Nephron progenitor cell (in vitro differentiated cells): ENCODE measurements around the gene ATF5.

Source experiments
- DNase-seq: peaks from one replicate; pipeline ENCODE4 v3.0.0; 2021
- H3K27ac Mint-ChIP-seq: 2 replicates; pipeline ENCODE4 v1.8.0; 2021; ENCODE audit warnings: mild to moderate bottlenecking, moderate library complexity, mixed read lengths
- H3K27me3 Mint-ChIP-seq: 2 replicates; pipeline ENCODE4 v1.8.0; 2021; ENCODE audit warnings: mild to moderate bottlenecking, low read depth, mixed read lengths; ENCODE audit not compliant: poor library complexity
- H3K36me3 Mint-ChIP-seq: 2 replicates; pipeline ENCODE4 v1.8.0; 2021; ENCODE audit warnings: low read depth, mixed read lengths
- H3K4me1 Mint-ChIP-seq: 2 replicates; pipeline ENCODE4 v1.8.0; 2021; ENCODE audit warnings: mixed read lengths
- H3K4me3 Mint-ChIP-seq: 2 replicates; pipeline ENCODE4 v1.8.0; 2021; ENCODE audit warnings: mild to moderate bottlenecking, moderate library complexity, mixed read lengths
- H3K9me3 Mint-ChIP-seq: 2 replicates; pipeline ENCODE4 v1.8.0; 2021; ENCODE audit warnings: mild to moderate bottlenecking, moderate library complexity, mixed read lengths
- CTCF ChIP-seq: fragments of 200-600 bp; sonication (generic); IDR thresholded peaks from 2 replicates; pipeline ENCODE4 v1.5.0; 2021; ENCODE audit warnings: antibody characterized with exemption

The ATF5 gene

DNA sequence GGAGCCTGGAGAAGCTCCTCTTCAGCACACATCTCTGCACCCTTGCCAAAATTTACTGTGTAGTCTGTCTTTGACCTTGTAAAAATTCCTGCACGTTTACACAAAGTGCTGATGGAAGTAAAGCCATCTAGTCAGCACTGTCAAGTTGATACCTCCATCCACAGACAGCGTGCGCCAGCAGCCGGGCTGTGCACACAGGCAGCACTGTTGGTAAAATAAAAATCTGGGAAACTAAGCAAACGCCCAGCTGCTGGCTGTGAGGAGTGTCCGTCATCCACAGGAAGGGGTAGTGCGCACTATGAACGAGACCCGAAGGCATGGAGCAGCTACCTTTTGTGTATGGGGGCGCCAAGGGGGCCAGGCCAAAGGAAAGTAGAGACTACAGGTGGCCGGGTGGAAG lies 49.3 kb downstream of the ATF5 start:
- no peak for TF ChIP-seq CTCF
- DNase-seq = no peak
- Mint-ChIP-seq H3K4me1 (peaks cover 16% of the 10 kb centered on the region), H3K27me3 (peaks cover 3% of the 10 kb centered on the region), H3K4me3 (no peak overlapping the region), H3K36me3 (peaks cover 19% of the 10 kb centered on the region), H3K9me3 (no peaks in the 10 kb centered on the region), H3K27ac (no peak overlapping the region)

DNA sequence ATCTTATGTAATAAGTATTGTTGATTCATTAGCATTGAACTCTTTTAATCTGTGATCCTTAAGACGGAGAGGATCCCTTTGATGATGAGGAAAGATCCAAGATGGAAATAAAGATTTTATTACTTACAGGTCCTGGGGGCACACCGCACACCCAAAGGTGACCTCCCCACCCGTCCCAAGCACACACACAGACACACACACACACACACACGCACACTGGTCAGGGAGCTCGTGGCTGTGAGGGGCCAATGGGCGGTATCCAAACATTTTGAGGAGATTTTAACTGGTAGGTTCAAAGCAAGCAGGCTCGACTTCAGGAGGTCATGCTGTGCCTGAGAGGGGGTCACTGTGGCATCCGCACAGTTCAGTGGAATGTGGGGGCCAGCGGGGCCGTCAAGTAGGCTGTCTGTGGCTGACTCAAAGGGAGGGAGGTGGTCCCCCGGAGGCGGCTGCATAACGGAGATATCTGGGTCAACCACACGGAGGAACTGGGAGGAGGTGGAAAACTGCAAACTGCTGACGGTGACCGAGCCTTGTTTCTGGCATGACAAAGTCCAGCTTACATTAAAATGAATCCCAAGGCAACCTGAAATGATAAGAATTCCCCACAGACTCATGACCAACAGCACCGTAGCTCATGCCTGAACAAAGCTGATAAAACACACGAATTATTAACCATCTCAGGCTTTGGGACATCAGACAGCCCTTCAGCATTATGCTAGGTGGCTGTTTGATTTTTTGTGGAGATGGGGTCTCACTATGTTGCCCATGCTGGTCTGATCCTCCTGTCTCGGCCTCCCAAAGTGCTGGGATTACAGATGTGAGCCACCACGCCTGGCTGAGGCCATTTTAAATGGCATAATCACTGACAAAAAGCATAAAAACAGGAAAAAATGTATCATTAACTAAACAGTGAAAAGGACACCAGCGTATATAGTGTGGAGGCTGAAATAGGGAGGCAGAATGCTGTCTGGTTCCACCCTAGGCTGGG lies 52.9 kb downstream of the ATF5 start:
- Mint-ChIP-seq H3K4me3 (no peak overlapping the region), H3K36me3 (peaks cover 25% of the 10 kb centered on the region), H3K4me1 (peaks cover 9% of the 10 kb centered on the region), H3K9me3 (no peaks in the 10 kb centered on the region), H3K27ac (no peak overlapping the region), H3K27me3 (peaks cover 6% of the 10 kb centered on the region)
- DNase-seq = no peak
- no peak for TF ChIP-seq CTCF
